Adrenal gland (tissue), 5 donors: ENCODE measurements around the gene GATD1.

Source experiments
- CTCF ChIP-seq, 6 experiments: fragments of 450-650 bp in 4 of 6; fragments of 200-600 bp in 2 of 6; sonication (generic) in 1 of 6; IDR thresholded peaks; 1 replicate in 5 of 6; 2 replicates in 1 of 6; pipeline versions ENCODE4 v1.5.1 to v1.8.0; 2016 to 2021; ENCODE audit warnings: antibody characterized with exemption in 6 of 6, mild to moderate bottlenecking in 2 of 6, moderate library complexity in 1 of 6
- POLR2A ChIP-seq, 2 donors: fragments of 450-650 bp; IDR thresholded peaks; one replicate each; pipeline ENCODE4 v1.6.1; 2017; ENCODE audit warnings: antibody characterized with exemption in 2 of 2, mild to moderate bottlenecking in 2 of 2, moderate library complexity in 1 of 2
- donor health status: DM: no; HTN: no; CAD: no.

GRCh38 chr11:802693-803466, 25.6 kb upstream of the GATD1 start:
- TF ChIP-seq CTCF (IDR thresholded peaks at IDR 0.05) (no peak), POLR2A (IDR thresholded peaks at IDR 0.05) (no peak)
